Transverse colon (tissue), 4 donors: ENCODE results near the gene TAL1. TPM values are rescaled to one million over a fixed set of nuclear protein-coding genes. Genes with fewer than 3 reads are reported as not detected.
A peak's percentile ranks its signal among the peaks of the same experiment; 100 is the strongest.

Experiments
- DNase-seq: peaks from one replicate; pipeline ENCODE4 v3.0.0-alpha.2; 2019
- H3K27ac ChIP-seq, 4 donors: fragments of 200-600 bp; sonication (generic); 2 replicates each; pipeline ENCODE4 v1.5.1; 2016 to 2018; ENCODE audit warnings: inconsistent platforms in 4 of 4
- H3K27me3 ChIP-seq: fragments of 200-600 bp; sonication (generic); 2 replicates; pipeline ENCODE4 v1.5.1; 2017; ENCODE audit warnings: inconsistent platforms
- H3K36me3 ChIP-seq, 4 donors: fragments of 200-600 bp; sonication (generic); 2 replicates each; pipeline ENCODE4 v1.5.1; 2017 to 2019; ENCODE audit warnings: inconsistent platforms in 4 of 4
- H3K4me1 ChIP-seq, 4 donors: fragments of 200-600 bp; sonication (generic); 2 replicates each; pipeline ENCODE4 v1.5.1; 2017 to 2020; ENCODE audit warnings: inconsistent platforms in 4 of 4
- H3K4me3 ChIP-seq, 4 donors: fragments of 200-600 bp; sonication (generic); 1 replicate in 1 of 4; 2 replicates in 3 of 4; pipeline versions ENCODE4 v1.5.1 to v1.6.1; 2017 to 2019; ENCODE audit warnings: inconsistent platforms in 4 of 4
- H3K9me3 ChIP-seq, 2 donors: fragments of 200-600 bp; sonication (generic); 2 replicates each; pipeline ENCODE4 v1.5.1; 2017 to 2019; ENCODE audit warnings: inconsistent platforms in 2 of 2
- EP300 ChIP-seq: sonication (generic); formaldehyde crosslinking; IDR thresholded peaks from one replicate; pipeline ENCODE4 v1.6.1; 2017; ENCODE audit warnings: antibody characterized with exemption, low read depth
- POLR2A ChIP-seq: fragments of 450-650 bp; IDR thresholded peaks from one replicate; pipeline ENCODE4 v1.6.1; 2016; ENCODE audit warnings: antibody characterized with exemption, mild to moderate bottlenecking, moderate library complexity
- POLR2AphosphoS5 ChIP-seq, 3 donors: sonication (generic); formaldehyde crosslinking; IDR thresholded peaks; one replicate each; pipeline ENCODE4 v1.6.1; 2016; ENCODE audit warnings: antibody characterized with exemption in 3 of 3
- WGBS, 2 donors: methylation state at CpG; one replicate each; pipeline ENCODE4 v1.1.5; 2018; ENCODE audit warnings: low coverage in 1 of 2; 5-methylcytosine and 5-hydroxymethylcytosine counted together
- in situ Hi-C, 4 donors: fragments of 200-750 bp; cut with MboI; loops; one replicate each; pipeline versions ENCODE4 v1.15.0 to v1.15.1; 2017; ENCODE audit warnings: low sequenced_read_pairs in 3 of 4, low pct_ligation_motif_present in 1 of 4, low pct_unique_long_range_greater_than_20kb in 1 of 4
- intact Hi-C: fragments of 100-400 bp; cut with DNase I; formaldehyde crosslinking; loops from one replicate; pipeline ENCODE4 v1.15.1; 2023; ENCODE audit warnings: low total_unique reads
- total RNA-seq, 4 donors: library from RNA; depleted of rRNA; stranded (reverse); fragments of >200 nt; gene quantifications; one replicate each; pipeline ENCODE4 v1.1.0, GENCODE V29; 2016
- TF ChIP-seq, protein P1 (sequence below), 5 experiments: fragments of 200-600 bp in 3 of 5; fragments of 450-650 bp in 2 of 5; sonication (generic) in 3 of 5; IDR thresholded peaks; 1 replicate in 2 of 5; 2 replicates in 3 of 5; pipeline ENCODE4 v1.5.1; 2016 to 2017; ENCODE audit warnings: antibody characterized with exemption in 5 of 5, inconsistent platforms in 3 of 5, mild to moderate bottlenecking in 2 of 5, moderate library complexity in 1 of 5

TAL1 gene
- total RNA-seq, 4 donors from 2014 or later = 0.80 to 7.9 (median 1.9) TPM

- no peaks in the 10 kb centered on the region for H3K36me3 ChIP-seq
- no peak overlapping the region for H3K4me3 ChIP-seq
- no peak overlapping the region for H3K27ac ChIP-seq
- no peaks in the 10 kb centered on the region for H3K9me3 ChIP-seq
- no peaks in the 10 kb centered on the region for H3K4me1 ChIP-seq
- DNase-seq = peak; percentile 53
- in situ Hi-C loops (loop anchor here in 1 of 4 donors (10.0 kb wide), 1 partner anchor 68 kb away; the partner anchor contains the start of gene PDZK1IP1), intact Hi-C loops (no loop called here)
- H3K27me3 ChIP-seq = no peaks in the 10 kb centered on the region
- WGBS, 2 donors = 77 to 80% methylated on average over 1 of the region's 1 CpG
- TF ChIP-seq, protein P1, sequence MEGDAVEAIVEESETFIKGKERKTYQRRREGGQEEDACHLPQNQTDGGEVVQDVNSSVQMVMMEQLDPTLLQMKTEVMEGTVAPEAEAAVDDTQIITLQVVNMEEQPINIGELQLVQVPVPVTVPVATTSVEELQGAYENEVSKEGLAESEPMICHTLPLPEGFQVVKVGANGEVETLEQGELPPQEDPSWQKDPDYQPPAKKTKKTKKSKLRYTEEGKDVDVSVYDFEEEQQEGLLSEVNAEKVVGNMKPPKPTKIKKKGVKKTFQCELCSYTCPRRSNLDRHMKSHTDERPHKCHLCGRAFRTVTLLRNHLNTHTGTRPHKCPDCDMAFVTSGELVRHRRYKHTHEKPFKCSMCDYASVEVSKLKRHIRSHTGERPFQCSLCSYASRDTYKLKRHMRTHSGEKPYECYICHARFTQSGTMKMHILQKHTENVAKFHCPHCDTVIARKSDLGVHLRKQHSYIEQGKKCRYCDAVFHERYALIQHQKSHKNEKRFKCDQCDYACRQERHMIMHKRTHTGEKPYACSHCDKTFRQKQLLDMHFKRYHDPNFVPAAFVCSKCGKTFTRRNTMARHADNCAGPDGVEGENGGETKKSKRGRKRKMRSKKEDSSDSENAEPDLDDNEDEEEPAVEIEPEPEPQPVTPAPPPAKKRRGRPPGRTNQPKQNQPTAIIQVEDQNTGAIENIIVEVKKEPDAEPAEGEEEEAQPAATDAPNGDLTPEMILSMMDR (IDR thresholded peaks at IDR 0.05) = peak; percentile 41 to 66 (median 57)
- no peak for TF ChIP-seq POLR2AphosphoS5 (IDR thresholded peaks at IDR 0.05)
- no peak for TF ChIP-seq EP300
- TF ChIP-seq POLR2A = no peak
These were observed 30.9 kb upstream of the TAL1 start for GRCh38 chr1:47262787-47263413.

DNA sequence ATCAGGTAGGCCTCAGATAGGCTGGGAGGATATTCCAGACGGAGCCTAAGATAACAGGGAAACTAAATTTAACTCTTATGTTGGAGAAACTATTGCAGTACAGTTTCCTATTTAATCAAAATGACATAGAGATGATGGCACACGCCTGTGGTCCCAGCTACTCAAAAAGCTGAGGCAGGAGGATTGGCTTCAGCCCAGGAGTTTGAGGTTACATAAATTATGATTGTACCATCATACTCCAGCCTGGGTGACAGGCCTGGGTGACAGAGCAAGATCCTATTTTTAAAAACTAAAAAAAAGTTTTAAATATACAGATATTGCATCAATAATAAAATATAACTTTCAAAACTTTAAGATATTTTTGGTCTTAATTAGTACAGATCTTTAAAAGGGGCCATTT lies 25.2 kb upstream of the TAL1 start:
- Histone ChIP-seq H3K9me3 (no peaks in the 10 kb centered on the region), H3K4me3 (no peak overlapping the region), H3K36me3 (no peaks in the 10 kb centered on the region), H3K27ac (no peak overlapping the region), H3K27me3 (no peaks in the 10 kb centered on the region), H3K4me1 (no peaks in the 10 kb centered on the region)
- WGBS, 2 donors = 70 to 72% methylated on average over 2 of the region's 2 CpGs
- TF ChIP-seq EP300 (no peak), POLR2A (no peak), POLR2AphosphoS5 (IDR thresholded peaks at IDR 0.05) (no peak)
- TF ChIP-seq, protein P1 (IDR thresholded peaks at IDR 0.05) = no peak
- intact Hi-C loops = no loop called here
- in situ Hi-C loops = no loop called here
- no peak for DNase-seq

DNA sequence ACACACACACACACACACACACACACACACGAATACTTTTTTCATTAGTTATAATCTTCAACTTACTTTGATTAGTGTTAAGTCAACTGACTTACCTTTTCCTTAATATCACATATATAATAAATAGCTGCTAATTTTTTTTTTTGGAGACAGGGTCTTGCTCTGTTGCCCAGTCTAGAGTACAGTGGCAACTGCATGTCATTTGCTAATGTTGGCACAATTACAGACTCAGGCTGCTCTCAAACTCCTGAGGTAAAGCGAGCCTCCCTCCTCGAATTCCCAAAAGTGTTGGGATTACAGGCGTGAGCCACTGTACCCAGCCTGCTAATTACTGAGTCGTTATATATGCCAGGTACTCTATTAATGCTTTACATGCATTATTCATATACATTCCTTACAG lies 20.8 kb upstream of the TAL1 start:
- no peaks in the 10 kb centered on the region for H3K36me3 ChIP-seq
- H3K27ac ChIP-seq = no peak overlapping the region
- no peaks in the 10 kb centered on the region for H3K27me3 ChIP-seq
- no peak overlapping the region for H3K4me3 ChIP-seq
- intact Hi-C loops (no loop called here), in situ Hi-C loops (no loop called here)
- WGBS, 2 donors = 89 to 90% methylated on average over 2 to 5 of the region's 5 CpGs
- no peak for DNase-seq
- no peaks in the 10 kb centered on the region for H3K4me1 ChIP-seq
- no peak for TF ChIP-seq POLR2AphosphoS5 (IDR thresholded peaks at IDR 0.05)
- TF ChIP-seq EP300 = no peak
- no peak for TF ChIP-seq POLR2A
- no peaks in the 10 kb centered on the region for H3K9me3 ChIP-seq

GRCh38 chr1:47252369-47252768 lies 20.3 kb upstream of the TAL1 start:
- 97 to 100% methylated on average over 1 of the region's 1 CpG for WGBS, 2 donors
- H3K4me3 ChIP-seq = no peak overlapping the region
- no peaks in the 10 kb centered on the region for H3K27me3 ChIP-seq
- H3K27ac ChIP-seq = no peak overlapping the region
- H3K36me3 ChIP-seq = no peaks in the 10 kb centered on the region
- H3K9me3 ChIP-seq = no peaks in the 10 kb centered on the region
- intact Hi-C loops = no loop called here
- DNase-seq = no peak
- H3K4me1 ChIP-seq = no peaks in the 10 kb centered on the region
- TF ChIP-seq POLR2A = no peak
- TF ChIP-seq, protein P1 (IDR thresholded peaks at IDR 0.05) = no peak
- in situ Hi-C loops = no loop called here

- Histone ChIP-seq H3K36me3 (no peaks in the 10 kb centered on the region), H3K4me1 (no peaks in the 10 kb centered on the region), H3K4me3 (no peak overlapping the region), H3K9me3 (no peaks in the 10 kb centered on the region), H3K27ac (no peak overlapping the region), H3K27me3 (peaks cover 3% of the 10 kb centered on the region)
- in situ Hi-C loops (no loop called here), intact Hi-C loops (no loop called here)
- no peak for DNase-seq
- 88 to 91% methylated on average over 3 of the region's 3 CpGs for WGBS, 2 donors
- no peak for TF ChIP-seq EP300
- TF ChIP-seq POLR2A = no peak
- TF ChIP-seq, protein P1 (IDR thresholded peaks at IDR 0.05) = no peak
- no peak for TF ChIP-seq POLR2AphosphoS5 (IDR thresholded peaks at IDR 0.05)
These were observed 17.7 kb upstream of the TAL1 start for GRCh38 chr1:47249755-47250154.
